HUES48 (cell line): ENCODE results near the gene STK24.

Experiments
- H3K27ac ChIP-seq: one replicate; pipeline ENCODE4 v1.7.0; 2013; ENCODE audit warnings: low read depth, low read length, inconsistent platforms
- H3K27me3 ChIP-seq: 2 replicates; pipeline ENCODE4 v1.6.1; 2013; ENCODE audit warnings: mild to moderate bottlenecking, low read length; ENCODE audit not compliant: control insufficient read depth, insufficient read depth
- H3K36me3 ChIP-seq: 2 replicates; pipeline ENCODE4 v1.6.1; 2013; ENCODE audit warnings: low read length; ENCODE audit not compliant: control insufficient read depth, insufficient read depth
- H3K4me1 ChIP-seq: 2 replicates; pipeline ENCODE4 v1.6.1; 2013; ENCODE audit warnings: mild to moderate bottlenecking, low read length; ENCODE audit not compliant: control insufficient read depth, insufficient read depth
- H3K4me3 ChIP-seq: 2 replicates; pipeline ENCODE4 v1.5.1; 2013; ENCODE audit warnings: mild to moderate bottlenecking, low read depth, low read length
- H3K9ac ChIP-seq: 2 replicates; pipeline ENCODE4 v1.6.1; 2013; ENCODE audit warnings: mild to moderate bottlenecking, low read depth, low read length, moderate library complexity
- H3K9me3 ChIP-seq: 2 replicates; pipeline ENCODE4 v1.6.1; 2013; ENCODE audit warnings: low read length; ENCODE audit not compliant: control insufficient read depth, insufficient read depth

STK24 gene

DNA sequence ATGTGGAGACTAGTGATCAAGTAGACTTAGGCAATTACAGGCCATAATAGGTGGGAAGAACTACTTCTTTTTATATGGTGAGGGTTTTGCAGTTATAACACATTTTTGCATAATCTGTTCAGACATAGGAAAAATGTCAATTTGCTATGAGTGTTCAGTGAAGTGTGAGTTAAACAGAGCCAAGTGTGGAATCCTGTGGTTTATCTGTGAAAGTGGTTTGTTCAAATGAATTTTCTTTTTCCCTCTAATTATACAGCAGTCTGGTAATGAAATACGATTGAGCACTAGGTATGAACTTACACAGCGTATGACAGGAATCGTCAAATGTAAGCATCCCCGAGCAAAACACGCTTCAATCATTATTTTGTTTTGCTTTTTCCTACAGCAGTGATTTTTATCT lies 178.3 kb downstream of the STK24 start:
- no peaks in the 10 kb centered on the region for H3K27me3 ChIP-seq
- no peak overlapping the region for H3K4me3 ChIP-seq
- peaks cover 11% of the 10 kb centered on the region for H3K4me1 ChIP-seq
- peaks cover 29% of the 10 kb centered on the region for H3K36me3 ChIP-seq
- no peak overlapping the region for H3K9ac ChIP-seq
- no peaks in the 10 kb centered on the region for H3K9me3 ChIP-seq
- no peak overlapping the region for H3K27ac ChIP-seq

- H3K36me3 ChIP-seq = peaks cover 34% of the 10 kb centered on the region
- H3K4me3 ChIP-seq = no peak overlapping the region
- H3K27me3 ChIP-seq = no peaks in the 10 kb centered on the region
- H3K9me3 ChIP-seq = no peaks in the 10 kb centered on the region
- H3K4me1 ChIP-seq = peaks cover 11% of the 10 kb centered on the region
- no peak overlapping the region for H3K9ac ChIP-seq
- H3K27ac ChIP-seq = no peak overlapping the region
These were observed 179.0 kb downstream of the STK24 start for GRCh38 chr13:98397861-98398260.

DNA sequence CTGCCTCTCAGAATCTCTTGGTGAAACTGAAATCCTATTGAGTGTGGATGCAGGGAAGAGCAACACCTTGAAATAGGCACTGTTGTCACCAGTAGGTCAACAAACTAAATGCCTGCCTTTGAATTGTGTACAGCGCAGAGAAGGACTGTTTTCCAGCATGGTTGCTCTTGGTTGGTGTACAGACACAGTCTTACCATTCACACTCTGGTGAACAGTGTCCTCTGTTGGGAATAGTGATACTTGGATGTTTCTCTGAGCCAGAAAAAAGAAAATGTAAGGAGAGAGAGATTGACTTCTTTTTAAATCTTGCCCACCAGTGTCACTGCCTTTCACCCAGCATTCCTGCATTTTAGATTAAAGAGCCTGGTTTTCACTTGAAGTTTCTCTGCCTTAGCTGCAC lies 179.7 kb downstream of the STK24 start:
- Histone ChIP-seq H3K4me3 (no peak overlapping the region), H3K4me1 (peaks cover 11% of the 10 kb centered on the region), H3K27me3 (no peaks in the 10 kb centered on the region), H3K27ac (no peak overlapping the region), H3K36me3 (peaks cover 34% of the 10 kb centered on the region), H3K9ac (no peak overlapping the region), H3K9me3 (no peaks in the 10 kb centered on the region)

- Histone ChIP-seq H3K36me3 (peaks cover 38% of the 10 kb centered on the region), H3K9ac (no peak overlapping the region), H3K4me3 (no peak overlapping the region), H3K27me3 (no peaks in the 10 kb centered on the region), H3K4me1 (peaks cover 11% of the 10 kb centered on the region), H3K27ac (no peak overlapping the region), H3K9me3 (no peaks in the 10 kb centered on the region)
These were observed 180.7 kb downstream of the STK24 start for GRCh38 chr13:98396071-98396710.
